ENCODE data around the gene TGM5. TPM values are rescaled to one million over a fixed set of nuclear protein-coding genes. Genes with fewer than 3 reads are reported as not detected.
A peak's percentile ranks its signal among the peaks of the same experiment; 100 is the strongest.

Gene TGM5
- total RNA-seq, 8 experiments from 2014 or later = 0.33 to 4.4 TPM; not detected in 6

DNA sequence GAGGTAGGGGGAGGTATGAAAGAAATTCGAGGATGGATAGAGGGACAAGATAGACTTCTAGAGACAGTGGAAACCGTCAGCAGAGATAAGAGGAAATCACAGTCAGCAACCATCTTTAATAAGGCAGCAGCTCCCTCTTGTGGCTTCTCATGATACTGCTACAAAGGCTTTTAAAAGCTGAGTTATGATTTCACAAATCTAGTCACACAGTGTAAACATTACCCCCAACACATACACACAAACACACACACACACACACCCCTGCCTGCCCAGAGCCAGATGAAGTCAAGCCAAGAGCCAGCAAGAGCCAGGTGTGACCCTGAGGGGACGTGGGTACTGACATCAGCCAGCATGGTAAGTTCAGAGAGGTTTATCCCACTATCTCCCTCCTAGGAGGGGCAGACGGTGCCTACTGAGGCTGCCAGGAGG lies 18.9 kb upstream of the TGM5 start:
- peak; percentile 47 to 88 (median 64) for ATAC-seq (replicated peaks in 6 of 8)
- WGBS, 10 experiments = 0% methylated on average over 1 to 3 of the region's 4 CpGs; no CpG with 5 or more reads in 1 of the 10 experiments
- Histone ChIP-seq H3K4me1 (replicated peaks in 1 of 2) (no peaks in the 10 kb centered on the region), H3K27ac (no peak overlapping the region), H3K4me3 (no peak overlapping the region)
- in situ Hi-C loops (cut with MboI; ENCODE audit: low pct_unique_long_range_greater_than_20kb in 2 of 9, low sequenced_read_pairs in 9 of 9, unreplicated experiment in 9 of 9) = loop anchor here in 2 of 9 experiments (25.0 kb wide), 2 partner anchors 98 to 598 kb away; partner anchors contain the start of gene CCNDBP1 (in 2 of the 2)

DNA sequence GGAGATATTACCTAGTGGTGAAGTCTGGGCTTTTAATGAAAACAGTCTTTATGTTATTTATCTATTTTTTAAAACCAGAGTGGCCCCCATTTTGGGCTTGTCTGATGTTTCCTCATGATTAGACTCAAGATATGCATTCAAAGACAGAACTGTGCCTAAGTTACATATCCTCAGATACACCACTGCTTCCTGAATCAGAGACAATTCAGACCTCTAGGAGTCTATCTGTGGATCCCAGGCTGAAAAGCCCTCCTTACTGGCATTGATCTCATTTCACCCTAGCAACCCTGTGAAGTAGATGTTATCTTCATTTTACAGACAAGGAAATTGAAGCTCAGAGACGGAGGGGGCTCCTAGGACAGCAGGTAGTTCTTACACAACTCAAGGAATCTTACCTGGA lies 16.8 kb upstream of the TGM5 start:
- in situ Hi-C loops (cut with MboI; ENCODE audit: low pct_unique_long_range_greater_than_20kb in 2 of 9, low sequenced_read_pairs in 9 of 9, unreplicated experiment in 9 of 9) = loop anchor here in 2 of 9 experiments (25.0 kb wide), 2 partner anchors 96 to 596 kb away; partner anchors contain the start of gene CCNDBP1 (in 2 of the 2)
- Histone ChIP-seq H3K4me1 (replicated peaks in 1 of 2) (no peaks in the 10 kb centered on the region), H3K4me3 (no peak overlapping the region), H3K27ac (no peak overlapping the region)
- WGBS, 10 experiments = 20 to 100% (median 73%) methylated on average over 1 of the region's 1 CpG; no CpG with 5 or more reads in 6 of the 10 experiments
- ATAC-seq (replicated peaks in 6 of 8) = no peak

DNA sequence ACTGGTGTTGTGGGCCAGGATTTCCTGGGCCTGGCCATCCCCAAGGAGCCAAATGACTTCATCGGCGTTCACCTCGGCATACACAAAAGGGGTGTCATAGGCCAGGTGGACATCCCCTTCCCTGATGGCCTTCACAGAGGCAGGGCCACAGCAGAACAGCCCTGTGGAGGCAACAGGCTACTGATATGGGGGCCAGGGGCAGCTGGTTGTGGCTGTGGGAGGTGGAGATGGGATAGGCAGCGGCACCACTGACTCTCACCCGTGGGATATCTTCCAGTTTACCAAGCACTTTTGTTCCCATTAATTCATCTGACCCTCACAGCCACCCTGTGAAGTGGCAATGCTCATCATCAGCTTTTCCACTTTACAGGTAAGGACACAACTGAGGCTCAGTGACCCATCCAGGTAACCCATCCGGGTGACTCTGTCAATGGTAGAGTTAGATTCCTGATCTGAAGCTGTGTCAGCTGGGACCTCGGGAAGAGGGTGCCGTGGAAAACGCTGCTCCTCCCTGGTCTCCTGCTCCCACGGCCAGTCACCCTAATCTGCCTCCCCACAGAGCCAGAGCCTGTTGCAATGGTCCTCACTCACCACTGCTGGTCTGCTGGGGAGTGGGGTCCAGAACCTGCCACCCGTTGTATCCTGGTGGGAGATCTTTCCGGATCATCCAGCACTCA lies 15.3 kb upstream of the TGM5 start:
- no peak overlapping the region for H3K4me3 ChIP-seq
- H3K4me1 ChIP-seq (replicated peaks in 1 of 2) = no peaks in the 10 kb centered on the region
- in situ Hi-C loops (cut with MboI; ENCODE audit: low pct_unique_long_range_greater_than_20kb in 2 of 9, low sequenced_read_pairs in 9 of 9, unreplicated experiment in 9 of 9) = loop anchor here in 2 of 9 experiments (25.0 kb wide), 2 partner anchors 95 to 595 kb away; partner anchors contain the start of gene CCNDBP1 (in 2 of the 2)
- H3K27ac ChIP-seq = no peak overlapping the region
- ATAC-seq (replicated peaks in 6 of 8) = no peak
- 20 to 100% (median 93%) methylated on average over 1 to 3 of the region's 12 CpGs; no CpG with 5 or more reads in 3 of the 10 experiments for WGBS, 10 experiments

DNA sequence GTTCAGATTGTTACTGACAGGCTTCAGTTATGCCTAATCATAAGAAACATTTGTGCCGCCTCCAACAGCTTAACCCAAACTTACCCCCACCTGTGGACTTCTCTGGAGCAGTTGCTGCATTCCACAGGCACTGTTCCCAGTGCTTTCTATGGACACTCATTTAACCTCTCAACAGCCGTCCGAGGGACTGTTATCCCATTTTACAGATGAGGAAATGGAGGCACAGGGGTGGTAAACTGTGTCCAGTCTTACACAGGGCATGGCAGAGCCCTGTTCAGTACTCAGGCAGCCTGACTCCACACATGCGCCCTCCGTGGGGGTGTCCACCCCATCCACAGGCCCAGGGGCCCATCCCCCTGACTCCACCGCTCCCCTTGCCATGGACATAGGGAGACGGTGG lies 14.3 kb upstream of the TGM5 start:
- H3K27ac ChIP-seq = no peak overlapping the region
- no peak for ATAC-seq (replicated peaks in 6 of 8)
- 40 to 100% (median 87%) methylated on average over 1 to 4 of the region's 7 CpGs; no CpG with 5 or more reads in 5 of the 10 experiments for WGBS, 10 experiments

DNA sequence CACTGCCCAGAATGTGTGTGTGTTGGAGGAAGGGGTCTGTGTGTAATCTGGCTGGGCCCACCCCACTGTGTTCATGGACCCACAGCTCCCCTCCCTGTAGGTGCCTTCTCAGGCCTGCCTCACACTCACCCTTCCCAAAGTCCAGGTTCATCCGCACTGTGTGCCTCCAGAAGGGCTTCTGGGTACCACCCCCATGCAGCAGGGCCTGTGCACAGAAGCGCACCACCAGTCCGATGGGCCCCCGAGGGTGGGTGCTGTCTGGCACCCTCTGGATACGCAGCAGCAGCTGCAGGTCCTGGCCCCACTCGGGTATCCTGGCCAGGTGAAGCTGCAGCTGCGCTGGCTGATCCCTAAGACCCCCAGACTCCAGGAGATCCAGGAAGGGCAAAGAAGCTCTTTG lies 12.8 kb upstream of the TGM5 start:
- Histone ChIP-seq H3K4me1 (replicated peaks in 1 of 2) (no peaks in the 10 kb centered on the region), H3K27ac (no peak overlapping the region), H3K4me3 (no peak overlapping the region)
- no peak for ATAC-seq (replicated peaks in 6 of 8)
- in situ Hi-C loops (cut with MboI; ENCODE audit: low pct_unique_long_range_greater_than_20kb in 2 of 9, low sequenced_read_pairs in 9 of 9, unreplicated experiment in 9 of 9) = loop anchor here in 3 of 9 experiments (5.0 to 25.0 kb wide), 3 partner anchors 52 to 592 kb away; partner anchors contain the start of gene CCNDBP1 (in 2 of the 3)
- WGBS, 10 experiments = 31 to 80% (median 60%) methylated on average over 1 to 3 of the region's 7 CpGs; no CpG with 5 or more reads in 5 of the 10 experiments

More for the DNA sequence above, 14.3 kb upstream of the TGM5 start:
- no peak overlapping the region for H3K4me3 ChIP-seq
- no peaks in the 10 kb centered on the region for H3K4me1 ChIP-seq (replicated peaks in 1 of 2)
- in situ Hi-C loops (cut with MboI; ENCODE audit: low pct_unique_long_range_greater_than_20kb in 2 of 9, low sequenced_read_pairs in 9 of 9, unreplicated experiment in 9 of 9) = loop anchor here in 2 of 9 experiments (25.0 kb wide), 2 partner anchors 94 to 594 kb away; partner anchors contain the start of gene CCNDBP1 (in 2 of the 2)

DNA sequence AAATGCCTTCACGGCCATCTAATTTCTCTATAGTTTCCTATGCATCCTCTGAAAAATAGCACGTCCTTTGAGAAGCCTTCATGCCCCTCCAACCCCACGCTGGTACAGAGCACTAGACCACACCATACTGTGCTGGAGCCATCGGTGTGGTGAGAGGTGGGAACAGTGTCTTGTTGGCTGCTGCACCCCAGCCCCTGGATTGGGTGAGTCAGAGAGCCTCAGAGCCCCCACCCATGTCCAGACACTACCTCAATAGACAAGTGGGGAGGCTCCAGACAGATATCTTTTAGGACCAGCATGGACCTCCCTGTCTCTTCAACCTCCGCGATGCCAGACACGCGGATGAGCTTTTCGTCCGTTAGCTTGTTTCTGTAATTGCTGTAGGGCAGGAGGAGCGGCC lies 12.1 kb upstream of the TGM5 start:
- Histone ChIP-seq H3K4me1 (replicated peaks in 1 of 2) (no peaks in the 10 kb centered on the region), H3K27ac (no peak overlapping the region), H3K4me3 (no peak overlapping the region)
- in situ Hi-C loops (cut with MboI; ENCODE audit: low pct_unique_long_range_greater_than_20kb in 2 of 9, low sequenced_read_pairs in 9 of 9, unreplicated experiment in 9 of 9) = loop anchor here in 3 of 9 experiments (5.0 to 25.0 kb wide), 3 partner anchors 52 to 592 kb away; partner anchors contain the start of gene CCNDBP1 (in 2 of the 3)
- ATAC-seq (replicated peaks in 6 of 8) = no peak
- 60 to 100% (median 84%) methylated on average over 1 to 10 of the region's 11 CpGs; no CpG with 5 or more reads in 4 of the 10 experiments for WGBS, 10 experiments

DNA sequence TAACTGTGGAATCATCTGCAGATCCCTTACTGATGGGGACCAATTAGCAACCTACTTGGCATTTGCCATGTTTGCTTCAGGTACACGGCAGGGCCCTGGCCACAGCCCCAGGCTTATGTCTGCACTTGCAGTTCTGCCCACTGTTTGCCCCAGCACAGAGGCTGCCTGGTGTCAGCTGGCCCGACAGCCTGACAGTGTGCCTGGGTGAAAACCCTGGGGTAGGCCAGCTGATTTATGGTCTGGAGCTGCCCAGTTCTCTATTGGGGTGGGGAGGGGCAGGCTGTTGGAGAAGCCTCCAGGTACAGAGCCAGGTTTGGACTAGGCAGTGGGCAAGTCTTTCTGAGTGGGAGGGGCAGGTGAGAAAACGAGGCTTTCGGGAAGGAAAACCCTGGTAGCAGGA lies 11.2 kb upstream of the TGM5 start:
- in situ Hi-C loops (cut with MboI; ENCODE audit: low pct_unique_long_range_greater_than_20kb in 2 of 9, low sequenced_read_pairs in 9 of 9, unreplicated experiment in 9 of 9) = loop anchor here in 3 of 9 experiments (5.0 to 25.0 kb wide), 3 partner anchors 51 to 591 kb away; partner anchors contain the start of gene CCNDBP1 (in 2 of the 3)
- Histone ChIP-seq H3K4me1 (replicated peaks in 1 of 2) (no peaks in the 10 kb centered on the region), H3K27ac (no peak overlapping the region), H3K4me3 (no peak overlapping the region)
- WGBS, 10 experiments = 17 to 83% (median 63%) methylated on average over 1 to 3 of the region's 4 CpGs; no CpG with 5 or more reads in 7 of the 10 experiments
- ATAC-seq (replicated peaks in 6 of 8) = no peak

DNA sequence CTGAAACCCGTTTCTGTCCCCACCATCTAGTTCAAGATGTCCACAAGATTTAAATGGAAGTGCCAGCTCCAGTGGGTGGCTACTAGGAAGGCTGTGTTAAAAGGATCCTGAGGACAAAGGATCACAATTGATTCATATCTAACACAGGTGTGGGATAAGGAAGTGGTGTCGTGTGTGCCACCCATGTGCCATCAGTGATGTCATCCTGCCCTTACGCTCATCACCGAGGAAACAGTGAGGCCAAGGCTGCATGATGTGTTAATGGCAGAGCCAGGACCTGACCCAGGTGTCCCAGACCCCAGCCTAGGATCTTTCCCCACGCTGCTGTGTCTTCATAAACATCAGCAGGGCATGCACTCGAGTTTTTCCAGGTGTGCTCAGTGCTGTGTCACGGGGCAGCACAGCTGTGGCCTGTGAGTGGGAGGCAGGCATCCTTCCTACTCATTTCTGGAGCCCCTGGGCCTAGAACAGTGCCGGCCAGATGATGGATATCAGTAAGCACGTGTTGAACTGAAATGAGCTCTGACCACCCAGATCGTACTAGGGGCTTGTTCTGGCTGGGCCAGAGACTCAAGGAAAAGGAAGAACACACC lies 10.6 kb upstream of the TGM5 start:
- no peak for ATAC-seq (replicated peaks in 6 of 8)
- H3K27ac ChIP-seq = no peak overlapping the region
- H3K4me3 ChIP-seq = no peak overlapping the region
- no peaks in the 10 kb centered on the region for H3K4me1 ChIP-seq (replicated peaks in 1 of 2)
- 47 to 92% (median 71%) methylated on average over 1 to 4 of the region's 10 CpGs; no CpG with 5 or more reads in 4 of the 10 experiments for WGBS, 10 experiments
- in situ Hi-C loops (cut with MboI; ENCODE audit: low pct_unique_long_range_greater_than_20kb in 2 of 9, low sequenced_read_pairs in 9 of 9, unreplicated experiment in 9 of 9) = loop anchor here in 3 of 9 experiments (5.0 to 25.0 kb wide), 3 partner anchors 50 to 590 kb away; partner anchors contain the start of gene CCNDBP1 (in 2 of the 3)

DNA sequence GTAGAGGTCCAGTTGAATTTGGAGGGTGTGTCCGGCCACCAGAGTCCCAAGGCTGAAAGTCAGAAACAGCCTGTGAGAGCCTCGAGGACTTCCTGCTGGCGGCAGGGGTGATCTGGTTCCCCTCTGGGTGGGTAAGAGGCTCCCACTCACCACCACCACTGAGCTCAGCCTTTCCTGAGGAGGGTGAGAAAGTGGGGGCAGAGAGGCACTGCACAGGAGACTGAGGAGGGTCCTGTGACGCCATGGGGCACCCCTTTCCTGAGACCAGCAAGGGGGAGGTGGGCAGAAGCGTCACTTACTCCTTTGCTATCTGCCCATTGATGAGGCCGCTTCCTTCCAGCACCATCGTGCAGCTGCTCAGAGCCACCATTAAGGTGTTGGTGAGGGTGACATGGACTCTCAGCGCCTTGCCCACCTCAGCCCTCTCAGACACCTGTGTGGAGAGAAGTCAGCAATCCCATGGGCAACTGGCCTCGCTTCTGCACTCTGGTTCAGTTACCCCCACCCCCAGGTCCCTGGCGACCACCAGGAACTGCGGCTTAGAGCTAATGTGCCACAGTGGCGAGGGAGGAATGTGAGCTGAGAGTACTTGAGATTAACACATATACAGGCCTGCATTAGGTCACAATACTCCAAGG lies 10.0 kb upstream of the TGM5 start:
- H3K4me3 ChIP-seq = no peak overlapping the region
- H3K4me1 ChIP-seq (replicated peaks in 1 of 2) = no peaks in the 10 kb centered on the region
- in situ Hi-C loops (cut with MboI; ENCODE audit: low pct_unique_long_range_greater_than_20kb in 2 of 9, low sequenced_read_pairs in 9 of 9, unreplicated experiment in 9 of 9) = loop anchor here in 3 of 9 experiments (5.0 to 25.0 kb wide), 3 partner anchors 49 to 589 kb away; partner anchors contain the start of gene CCNDBP1 (in 2 of the 3)
- WGBS, 10 experiments = 33 to 92% (median 75%) methylated on average over 1 to 8 of the region's 12 CpGs; no CpG with 5 or more reads in 4 of the 10 experiments
- no peak overlapping the region for H3K27ac ChIP-seq
- no peak for ATAC-seq (replicated peaks in 6 of 8)

DNA sequence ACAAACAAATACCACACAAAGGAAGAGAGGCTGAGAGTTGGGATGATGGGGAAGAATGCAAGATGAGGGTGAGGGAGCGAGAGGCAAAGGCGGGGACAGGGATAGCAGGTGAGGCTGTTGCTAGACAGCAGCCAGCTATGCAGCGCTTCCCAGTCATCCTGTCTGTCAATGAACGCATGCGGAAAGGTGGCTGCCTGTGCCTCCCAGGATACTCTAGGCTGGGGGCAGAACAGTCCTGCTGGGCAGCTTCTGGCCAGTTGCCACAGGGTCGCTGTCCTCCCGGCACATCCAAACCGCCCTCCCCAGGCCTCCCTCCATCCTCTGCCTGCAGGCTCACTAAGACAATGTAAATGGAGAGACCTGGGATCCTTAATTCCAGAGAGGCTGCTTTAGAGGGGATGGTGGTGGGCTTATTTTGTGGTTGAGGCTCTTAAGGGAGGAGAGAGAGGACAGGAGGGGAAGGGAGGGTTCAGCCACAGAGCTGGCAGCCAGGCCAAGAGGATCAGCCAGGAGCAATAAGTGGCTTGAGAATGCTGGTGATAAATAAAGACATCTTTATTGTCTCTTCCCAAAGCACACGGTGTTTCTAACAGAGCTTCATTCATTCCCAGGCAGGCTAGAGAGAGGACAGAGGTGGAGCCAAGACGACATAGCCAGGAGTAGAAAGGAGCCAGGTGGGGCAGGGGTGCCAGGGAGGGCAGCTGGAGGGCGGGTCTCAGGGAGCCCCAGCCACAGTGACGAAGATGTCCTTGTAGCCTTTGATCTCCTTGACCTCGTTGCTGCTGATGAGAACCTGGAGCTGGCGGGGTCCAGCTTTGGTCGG lies 9.2 kb upstream of the TGM5 start:
- in situ Hi-C loops (cut with MboI; ENCODE audit: low pct_unique_long_range_greater_than_20kb in 2 of 9, low sequenced_read_pairs in 9 of 9, unreplicated experiment in 9 of 9) = loop anchor here in 3 of 9 experiments (5.0 to 25.0 kb wide), 3 partner anchors 49 to 589 kb away; partner anchors contain the start of gene CCNDBP1 (in 2 of the 3)
- Histone ChIP-seq H3K27ac (no peak overlapping the region), H3K4me3 (no peak overlapping the region), H3K4me1 (replicated peaks in 1 of 2) (no peaks in the 10 kb centered on the region)
- ATAC-seq (replicated peaks in 6 of 8) = peak in 1 of 8 experiments; percentile 55
- WGBS, 10 experiments = 0 to 85% (median 40%) methylated on average over 1 to 9 of the region's 15 CpGs; no CpG with 5 or more reads in 3 of the 10 experiments

DNA sequence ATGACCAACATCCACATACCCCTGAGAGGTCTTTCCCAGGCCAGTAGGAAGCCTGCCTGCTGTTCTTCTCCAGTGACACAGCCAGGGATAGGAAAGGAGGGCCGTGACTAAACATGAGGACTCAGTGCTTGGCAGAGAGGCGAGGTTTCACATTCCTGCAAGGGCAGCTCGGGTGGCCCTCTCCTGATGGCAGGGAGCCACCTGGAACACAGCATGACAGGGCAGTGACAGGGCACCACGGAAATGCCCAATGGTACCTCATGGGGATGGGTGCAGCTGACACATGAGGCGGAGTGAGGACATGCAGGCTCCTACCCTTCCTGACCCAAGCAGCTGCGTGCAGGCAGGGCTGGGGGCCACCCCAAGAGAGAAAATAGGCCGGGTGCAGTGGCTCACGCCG lies 7.4 kb upstream of the TGM5 start:
- ATAC-seq (replicated peaks in 6 of 8) = no peak
- Histone ChIP-seq H3K4me3 (no peak overlapping the region), H3K4me1 (replicated peaks in 1 of 2) (no peaks in the 10 kb centered on the region), H3K27ac (no peak overlapping the region)
- in situ Hi-C loops (cut with MboI; ENCODE audit: low pct_unique_long_range_greater_than_20kb in 2 of 9, low sequenced_read_pairs in 9 of 9, unreplicated experiment in 9 of 9) = no loop called here
- WGBS, 10 experiments = 20 to 100% (median 74%) methylated on average over 1 to 6 of the region's 9 CpGs; no CpG with 5 or more reads in 2 of the 10 experiments

DNA sequence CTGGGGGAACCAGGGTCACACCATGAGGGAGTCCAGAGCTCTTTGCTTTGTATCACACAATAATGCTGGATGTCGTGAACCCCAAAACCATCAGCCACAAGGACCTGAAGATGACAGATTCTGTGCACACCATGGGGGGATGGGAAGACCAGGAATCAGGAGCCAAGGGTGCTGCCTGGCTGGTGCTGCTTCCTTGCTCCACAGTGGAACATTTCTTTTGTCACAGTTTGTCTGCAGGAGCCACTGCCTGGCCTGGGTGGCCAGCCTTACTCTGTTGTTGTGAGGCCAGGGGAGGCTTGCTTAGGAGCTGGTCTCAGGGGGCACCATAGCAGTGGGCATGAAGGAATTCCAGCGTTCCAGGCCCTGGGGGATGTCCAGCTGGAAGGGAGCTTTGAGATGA lies 6.5 kb upstream of the TGM5 start:
- Histone ChIP-seq H3K27ac (no peak overlapping the region), H3K4me1 (replicated peaks in 1 of 2) (no peaks in the 10 kb centered on the region), H3K4me3 (no peak overlapping the region)
- ATAC-seq (replicated peaks in 6 of 8) = no peak
- in situ Hi-C loops (cut with MboI; ENCODE audit: low pct_unique_long_range_greater_than_20kb in 2 of 9, low sequenced_read_pairs in 9 of 9, unreplicated experiment in 9 of 9) = no loop called here
- 0 to 100% (median 60%) methylated on average over 1 to 2 of the region's 2 CpGs; no CpG with 5 or more reads in 5 of the 10 experiments for WGBS, 10 experiments

Data from motor neuron (in vitro differentiated cells).